Lung (tissue), 13 donors: ENCODE measurements around the gene FGF13. TPM values are rescaled to one million over a fixed set of nuclear protein-coding genes. Genes with fewer than 3 reads are reported as not detected.

Experiments
- ATAC-seq: fragments of 200-7000 bp; cut with Tn5 transposase; one replicate; pipeline ENCODE4 v1.9.1; 2020; ENCODE audit warnings: moderate number of reproducible peaks; ENCODE audit not compliant: insufficient read depth, low FRiP score
- DNase-seq, 3 donors: peaks; one replicate each; pipeline ENCODE4 v3.0.0-alpha.2; 2013 to 2017
- H3K27ac ChIP-seq, 2 donors: one replicate each; pipeline ENCODE4 v1.5.1; 2013; ENCODE audit warnings: mild to moderate bottlenecking in 2 of 2, moderate library complexity in 2 of 2, control low read depth in 1 of 2, inconsistent platforms in 1 of 2, low read depth in 1 of 2, low read length in 1 of 2
- H3K27me3 ChIP-seq, 3 donors: one replicate each; pipeline ENCODE4 v1.5.1; 2013; ENCODE audit warnings: low read length in 2 of 3; ENCODE audit not compliant: control insufficient read depth in 3 of 3, insufficient read depth in 3 of 3
- H3K36me3 ChIP-seq, 4 donors: one replicate each; pipeline ENCODE4 v1.5.1; 2013; ENCODE audit warnings: low read length in 4 of 4, mild to moderate bottlenecking in 1 of 4, moderate library complexity in 1 of 4; ENCODE audit not compliant: control insufficient read depth in 4 of 4, insufficient read depth in 4 of 4
- H3K4me1 ChIP-seq, 5 donors: one replicate each; pipeline ENCODE4 v1.5.1; 2013; ENCODE audit warnings: low read length in 5 of 5, mild to moderate bottlenecking in 2 of 5, moderate library complexity in 1 of 5; ENCODE audit not compliant: control insufficient read depth in 5 of 5, insufficient read depth in 5 of 5
- H3K4me3 ChIP-seq: one replicate; pipeline ENCODE4 v1.5.1; 2013; ENCODE audit warnings: mild to moderate bottlenecking, control low read depth, moderate library complexity
- H3K9ac ChIP-seq, 2 donors: one replicate each; pipeline ENCODE4 v1.5.1; 2013; ENCODE audit warnings: low read length in 2 of 2, control low read depth in 1 of 2; ENCODE audit not compliant: insufficient read depth in 1 of 2
- H3K9me3 ChIP-seq, 4 donors: one replicate each; pipeline ENCODE4 v1.5.1; 2013; ENCODE audit warnings: low read length in 3 of 4, mild to moderate bottlenecking in 1 of 4, moderate library complexity in 1 of 4; ENCODE audit not compliant: control insufficient read depth in 4 of 4, insufficient read depth in 3 of 4
- WGBS, 2 donors: extraction: QIAGEN DNeasy Blood & Tissue Kit; methylation state at CpG; one replicate each; pipeline ENCODE4 v1.1.7; 2013; 5-methylcytosine and 5-hydroxymethylcytosine counted together
- polyA plus RNA-seq, 2 donors: library from polyadenylated mRNA; stranded (reverse); fragments of 200-250 nt; gene quantifications; one replicate each; pipeline ENCODE4 v1.2.1, GENCODE V29; 2013
- small RNA-seq: library from RNA; depleted of rRNA; stranded (forward); fragments of <200 nt; gene quantifications from one replicate; pipeline ENCODE3, GENCODE V24; 2014; ENCODE audit warnings: low replicate concordance
- total RNA-seq, 2 donors: library from RNA; depleted of rRNA in 1 of 2; stranded (reverse); fragments of >200 nt in 1 of 2; gene quantifications; one replicate each; pipeline ENCODE4 v1.2.1, GENCODE V29; 2014 to 2021
- TF ChIP-seq, protein P1 (sequence below): IDR thresholded peaks from 2 replicates; pipeline ENCODE4 v1.5.1; 2012; ENCODE audit warnings: mild to moderate bottlenecking; ENCODE audit errors: control extremely low read depth, extremely low read depth
- donor health status: control.
- donor health status: control.
- donor health status: Bipolar disorder and iron deficiency.
- donor health status: healthy.
- donor health status: DM: yes; HTN: yes; CAD: no.

The FGF13 gene
- total and polyA plus RNA-seq, 4 donors: 1.7 to 7.5 (median 2.8) TPM

DNA sequence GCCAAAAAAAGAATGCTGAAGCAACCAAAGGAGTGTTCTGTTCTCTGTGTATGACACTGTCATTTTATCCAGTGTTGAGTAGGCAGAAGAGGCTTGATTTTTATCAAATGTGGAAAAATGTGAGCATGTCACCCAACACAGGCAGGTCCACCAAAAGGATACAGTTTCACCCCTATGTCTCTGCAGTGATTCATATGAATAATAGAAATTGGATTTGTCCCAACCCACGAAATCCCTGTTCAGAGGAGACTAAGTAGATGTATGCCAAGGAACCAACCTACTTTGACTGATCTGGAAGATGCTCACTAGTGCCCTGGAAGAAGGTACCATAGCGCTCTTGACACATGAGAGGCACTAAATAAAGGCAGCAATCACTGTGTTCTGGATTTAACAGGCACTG, 72.5 kb downstream of the FGF13 start:
- Histone ChIP-seq H3K9ac (no peak overlapping the region), H3K9me3 (no peaks in the 10 kb centered on the region), H3K27ac (no peak overlapping the region), H3K36me3 (no peaks in the 10 kb centered on the region), H3K4me3 (no peak overlapping the region), H3K27me3 (peaks cover 0 to 2% (median 0%) of the 10 kb centered on the region in 3 donors), H3K4me1 (no peaks in the 10 kb centered on the region)
- DNase-seq: no peak
- TF ChIP-seq, protein P1, sequence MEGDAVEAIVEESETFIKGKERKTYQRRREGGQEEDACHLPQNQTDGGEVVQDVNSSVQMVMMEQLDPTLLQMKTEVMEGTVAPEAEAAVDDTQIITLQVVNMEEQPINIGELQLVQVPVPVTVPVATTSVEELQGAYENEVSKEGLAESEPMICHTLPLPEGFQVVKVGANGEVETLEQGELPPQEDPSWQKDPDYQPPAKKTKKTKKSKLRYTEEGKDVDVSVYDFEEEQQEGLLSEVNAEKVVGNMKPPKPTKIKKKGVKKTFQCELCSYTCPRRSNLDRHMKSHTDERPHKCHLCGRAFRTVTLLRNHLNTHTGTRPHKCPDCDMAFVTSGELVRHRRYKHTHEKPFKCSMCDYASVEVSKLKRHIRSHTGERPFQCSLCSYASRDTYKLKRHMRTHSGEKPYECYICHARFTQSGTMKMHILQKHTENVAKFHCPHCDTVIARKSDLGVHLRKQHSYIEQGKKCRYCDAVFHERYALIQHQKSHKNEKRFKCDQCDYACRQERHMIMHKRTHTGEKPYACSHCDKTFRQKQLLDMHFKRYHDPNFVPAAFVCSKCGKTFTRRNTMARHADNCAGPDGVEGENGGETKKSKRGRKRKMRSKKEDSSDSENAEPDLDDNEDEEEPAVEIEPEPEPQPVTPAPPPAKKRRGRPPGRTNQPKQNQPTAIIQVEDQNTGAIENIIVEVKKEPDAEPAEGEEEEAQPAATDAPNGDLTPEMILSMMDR: no peak
- no peak for ATAC-seq
- 50 to 86% methylated on average over 2 of the region's 2 CpGs for WGBS, 2 donors

Small RNAs within 50 kb of the gene (small RNA-seq; reads per million reads assigned to genes)
- gene AL031386.1: not detected
- 1.6 reads per million, percentile 88 among the genes with 10 or more reads in this experiment for gene MIR504
